Ectodermal cell (in vitro differentiated cells): ENCODE results near the gene SOWAHD.
"Not testable (repeated sequence)": the region's sequence is repeated elsewhere in the genome, so short reads cannot be mapped to it uniquely, and the experiment has no call there.

Experiments used
- H3K27ac ChIP-seq: 2 replicates; pipeline ENCODE4 v1.7.0; 2013; ENCODE audit warnings: mild to moderate bottlenecking, low read depth, low read length; ENCODE audit not compliant: insufficient read depth, poor library complexity, severe bottlenecking
- H3K27me3 ChIP-seq: 2 replicates; pipeline ENCODE4 v1.7.0; 2013; ENCODE audit warnings: mild to moderate bottlenecking, low read length; ENCODE audit not compliant: insufficient read depth, control insufficient read depth, poor library complexity, severe bottlenecking
- H3K36me3 ChIP-seq: one replicate; pipeline ENCODE4 v1.7.0; 2013; ENCODE audit warnings: low read length; ENCODE audit not compliant: control insufficient read depth, insufficient read depth
- H3K4me1 ChIP-seq: one replicate; pipeline ENCODE4 v1.7.0; 2013; ENCODE audit warnings: low read length; ENCODE audit not compliant: control insufficient read depth, insufficient read depth
- H3K4me3 ChIP-seq: 2 replicates; pipeline ENCODE4 v1.7.0; 2013; ENCODE audit warnings: low read depth, low read length, control low read depth; ENCODE audit not compliant: insufficient read depth
- H3K9me3 ChIP-seq: 2 replicates; pipeline ENCODE4 v1.7.0; 2013; ENCODE audit warnings: mild to moderate bottlenecking, low read length, moderate library complexity; ENCODE audit not compliant: control insufficient read depth
- WGBS, 2 experiments: methylation state at CpG; one replicate each; pipeline ENCODE4 v1.1.7; 2013; ENCODE audit warnings: missing lambda C conversion rate in 2 of 2; 5-methylcytosine and 5-hydroxymethylcytosine counted together

Gene SOWAHD

GRCh38 chrX:119758731-119759247 lies 401 bp downstream of the SOWAHD start:
- Histone ChIP-seq H3K9me3 (no peaks in the 10 kb centered on the region), H3K27me3 (peaks cover 42% of the 10 kb centered on the region), H3K4me3 (peak overlapping the region; percentile 34), H3K27ac (no peak overlapping the region), H3K36me3 (no peaks in the 10 kb centered on the region), H3K4me1 (no peaks in the 10 kb centered on the region)
- WGBS, 2 experiments, result 1 to 2% methylated on average over 54 of the region's 54 CpGs

- Histone ChIP-seq H3K4me1 (no peaks in the 10 kb centered on the region), H3K36me3 (no peaks in the 10 kb centered on the region), H3K9me3 (no peaks in the 10 kb centered on the region), H3K4me3 (peak overlapping the region; percentile 34), H3K27ac (no peak overlapping the region), H3K27me3 (peaks cover 42% of the 10 kb centered on the region)
- WGBS, 2 experiments, result 14 to 17% methylated on average over 43 to 44 of the region's 44 CpGs
These were observed 919 bp downstream of the SOWAHD start for GRCh38 chrX:119759248-119759766.

GRCh38 chrX:119760026-119760877 lies 1.9 kb downstream of the SOWAHD start:
- Histone ChIP-seq H3K27ac (no peak overlapping the region), H3K4me3 (no peak overlapping the region), H3K4me1 (no peaks in the 10 kb centered on the region), H3K27me3 (peaks cover 42% of the 10 kb centered on the region), H3K9me3 (no peaks in the 10 kb centered on the region), H3K36me3 (no peaks in the 10 kb centered on the region)
- 76 to 85% methylated on average over 11 to 14 of the region's 18 CpGs for WGBS, 2 experiments

GRCh38 chrX:119762718-119763117 lies 4.3 kb downstream of the SOWAHD start:
- WGBS, 2 experiments, result 50 to 86% methylated on average over 1 to 3 of the region's 3 CpGs
- H3K9me3 ChIP-seq, result no peaks in the 10 kb centered on the region
- no peaks in the 10 kb centered on the region for H3K36me3 ChIP-seq
- no peaks in the 10 kb centered on the region for H3K4me1 ChIP-seq
- no peak overlapping the region for H3K4me3 ChIP-seq
- no peak overlapping the region for H3K27ac ChIP-seq
- peaks cover 28% of the 10 kb centered on the region for H3K27me3 ChIP-seq

- no peaks in the 10 kb centered on the region for H3K36me3 ChIP-seq
- no peak overlapping the region for H3K27ac ChIP-seq
- no peak overlapping the region for H3K4me3 ChIP-seq
- WGBS, 2 experiments, result 50 to 55% methylated on average over 7 of the region's 7 CpGs
- peaks cover 24% of the 10 kb centered on the region for H3K27me3 ChIP-seq
- H3K4me1 ChIP-seq, result no peaks in the 10 kb centered on the region
- no peaks in the 10 kb centered on the region for H3K9me3 ChIP-seq
These were observed 4.8 kb downstream of the SOWAHD start for GRCh38 chrX:119763181-119763580.

GRCh38 chrX:119763836-119764387 lies 5.5 kb downstream of the SOWAHD start:
- WGBS, 2 experiments, result 90 to 92% methylated on average over 6 of the region's 6 CpGs
- no peak overlapping the region for H3K27ac ChIP-seq
- H3K27me3 ChIP-seq, result peaks cover 16% of the 10 kb centered on the region
- no peak overlapping the region for H3K4me3 ChIP-seq
- no peaks in the 10 kb centered on the region for H3K4me1 ChIP-seq
- no peaks in the 10 kb centered on the region for H3K9me3 ChIP-seq
- H3K36me3 ChIP-seq, result no peaks in the 10 kb centered on the region

GRCh38 chrX:119768436-119768835 lies 10.0 kb downstream of the SOWAHD start:
- H3K27ac ChIP-seq, H3K9me3 ChIP-seq, H3K4me3 ChIP-seq, H3K36me3 ChIP-seq, H3K4me1 ChIP-seq, H3K27me3 ChIP-seq: not testable (repeated sequence)
- WGBS, 2 experiments, result 95 to 98% methylated on average over 9 to 11 of the region's 11 CpGs

GRCh38 chrX:119769388-119769787 lies 11.0 kb downstream of the SOWAHD start:
- not testable (repeated sequence) for H3K9me3 ChIP-seq, H3K4me3 ChIP-seq, H3K27ac ChIP-seq, H3K4me1 ChIP-seq, H3K27me3 ChIP-seq, H3K36me3 ChIP-seq
- WGBS, 2 experiments, result 75 to 88% methylated on average over 1 to 2 of the region's 3 CpGs

GRCh38 chrX:119775517-119776238 lies 17.3 kb downstream of the SOWAHD start:
- Histone ChIP-seq H3K27me3 (no peaks in the 10 kb centered on the region), H3K4me3 (no peak overlapping the region), H3K36me3 (no peaks in the 10 kb centered on the region), H3K9me3 (no peaks in the 10 kb centered on the region), H3K27ac (no peak overlapping the region), H3K4me1 (no peaks in the 10 kb centered on the region)
- 90 to 95% methylated on average over 15 of the region's 15 CpGs for WGBS, 2 experiments

- Histone ChIP-seq H3K27ac (no peak overlapping the region), H3K36me3 (no peaks in the 10 kb centered on the region), H3K27me3 (no peaks in the 10 kb centered on the region), H3K4me1 (no peaks in the 10 kb centered on the region), H3K4me3 (no peak overlapping the region), H3K9me3 (no peaks in the 10 kb centered on the region)
- 96 to 100% methylated on average over 1 to 4 of the region's 5 CpGs for WGBS, 2 experiments
These were observed 20.4 kb downstream of the SOWAHD start for GRCh38 chrX:119778829-119779228.
